K562 (cell line): ENCODE measurements around the gene METTL25B. TPM values are rescaled to one million over a fixed set of nuclear protein-coding genes. Genes with fewer than 3 reads are reported as not detected.

Source experiments
- CBX1 ChIP-seq: sonication (generic); IDR thresholded peaks from 2 replicates; pipeline ENCODE4 v1.6.1; 2016; ENCODE audit warnings: antibody characterized with exemption, low read depth, mild to moderate bottlenecking
- GTF2E2 ChIP-seq: fragments of 200-800 bp; sonication (Bioruptor generic); IDR thresholded peaks from 2 replicates; pipeline ENCODE4 v1.6.1; 2016; ENCODE audit warnings: missing genetic modification characterization, missing compliant biosample characterization
- MTA2 ChIP-seq: fragments of 450-650 bp; IDR thresholded peaks from 2 replicates; pipeline ENCODE4 v1.6.1; 2016; ENCODE audit warnings: low read depth
- NFATC3 ChIP-seq: fragments of 450-650 bp; IDR thresholded peaks from 2 replicates; pipeline ENCODE4 v1.6.1; 2017; ENCODE audit warnings: mild to moderate bottlenecking
- SMC3 ChIP-seq: conservative IDR thresholded peaks from 2 replicates; pipeline ENCODE4 v1.6.1; 2011; ENCODE audit warnings: low read depth, low read length, improper control_type of control experiment; ENCODE audit not compliant: insufficient read depth
- ZNF583 ChIP-seq: fragments of 250-450 bp; sonication (Bioruptor Pico); IDR thresholded peaks from 2 replicates; pipeline ENCODE4 v1.4.0; 2020
- polyA plus RNA-seq, 8 experiments: library from polyadenylated mRNA; depleted of rRNA in 4 of 8; stranded (reverse) in 5 of 8; unstranded in 3 of 8; fragments of >200 nt; fragmentation: Nextera tagmentation in 2 of 8; fragmentation: Illumina TruSeq in 1 of 8; extraction: Ambion mirVana in 2 of 8; extraction: Trizol in 1 of 8; gene quantifications; 2 replicates each; pipeline versions ENCODE4 v1.2.1 to v1.2.3, GENCODE V29; 2011 to 2014; ENCODE audit warnings: inconsistent platforms in 1 of 8, missing spikeins in 1 of 8
- total RNA-seq, 7 experiments: library from RNA; depleted of rRNA in 6 of 7; stranded (reverse); fragments of >200 nt in 6 of 7; fragmentation: Illumina TruSeq in 2 of 7; extraction: Trizol in 2 of 7; gene quantifications; 2 replicates each; pipeline versions ENCODE4 v1.2.1 to v1.2.3, GENCODE V29; 2011 to 2021; ENCODE audit warnings: low replicate concordance in 1 of 7
- TF ChIP-seq, protein P1 (sequence below): fragments of 450-650 bp; IDR thresholded peaks from 2 replicates; pipeline ENCODE4 v1.7.0; 2016; ENCODE audit warnings: borderline replicate concordance
- TF ChIP-seq, protein P2 (sequence below), 2 experiments: IDR thresholded peaks in 1 of 2; conservative IDR thresholded peaks in 1 of 2; 2 replicates each; pipeline ENCODE4 v1.6.1; 2016; ENCODE audit warnings: low read depth in 2 of 2, mild to moderate bottlenecking in 1 of 2, missing compliant biosample characterization in 1 of 2, missing genetic modification characterization in 1 of 2, moderate library complexity in 1 of 2
- TF ChIP-seq, protein P3 (sequence below): sonication (generic); formaldehyde crosslinking; IDR thresholded peaks from 2 replicates; pipeline ENCODE4 v1.8.1; 2023; ENCODE audit warnings: mild to moderate bottlenecking, missing genetic modification reagents
- TF ChIP-seq, protein P4 (sequence below): sonication (generic); formaldehyde crosslinking; IDR thresholded peaks from 2 replicates; pipeline ENCODE4 v1.8.0; 2022; ENCODE audit warnings: missing genetic modification reagents, mild to moderate bottlenecking, borderline replicate concordance
- TF ChIP-seq, protein P5 (sequence below): fragments of 250-450 bp; sonication (Bioruptor Pico); IDR thresholded peaks from 2 replicates; pipeline ENCODE4 v1.8.0; 2022; ENCODE audit warnings: moderate library complexity, mild to moderate bottlenecking, inconsistent platforms

METTL25B gene
- total and polyA plus RNA-seq, 9 of the 15 experiments (the other 6 are each of a cell fraction or from before 2014, with no cell fraction given) = 7.7 to 48.3 (median 33.1) TPM

DNA sequence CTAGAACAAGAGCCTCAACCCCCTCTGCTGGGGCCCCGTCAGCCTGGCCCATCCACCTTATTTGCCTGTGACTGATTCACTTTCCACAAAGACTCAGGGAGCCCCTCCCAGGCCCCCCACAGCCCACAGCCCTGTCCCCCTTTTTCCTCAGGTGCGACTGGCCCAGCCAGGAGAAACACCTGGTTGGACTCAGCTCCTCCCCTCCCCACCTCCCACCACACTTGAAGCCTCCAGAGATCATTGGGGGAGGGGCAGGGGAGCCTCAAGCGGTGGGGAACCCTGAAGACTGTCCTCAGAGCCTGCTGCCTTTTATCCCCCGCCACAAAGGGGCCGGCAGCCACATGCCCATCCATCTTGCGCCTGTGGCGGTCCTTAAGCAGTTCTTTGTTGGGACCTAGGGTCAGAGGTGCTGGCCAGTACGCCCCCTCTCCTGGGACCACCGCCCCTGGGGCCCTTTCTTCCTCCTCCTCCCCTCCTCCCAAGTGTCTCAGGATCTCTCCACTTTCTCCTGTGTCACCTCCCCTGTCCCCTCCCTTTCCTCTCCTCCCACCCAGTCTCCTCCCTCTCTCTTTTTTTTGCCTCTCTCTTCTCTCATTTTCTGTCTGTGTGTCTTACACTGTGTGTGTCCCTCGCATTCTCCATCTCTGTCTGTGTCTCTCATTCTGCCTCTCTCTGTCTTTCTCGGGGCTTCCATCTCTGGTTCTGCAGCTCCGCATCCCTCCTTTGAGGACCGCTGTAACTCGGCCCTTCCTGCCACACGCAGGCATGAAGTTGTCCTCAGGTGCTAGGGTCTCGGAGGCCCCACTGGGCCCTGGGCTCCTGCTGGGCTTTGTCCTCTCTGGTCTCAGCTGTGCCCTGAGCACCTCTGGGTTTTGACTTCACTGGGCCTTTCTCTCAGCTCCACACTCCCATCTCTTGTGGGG is 35.1 kb upstream of the METTL25B start (continued):
- TF ChIP-seq, protein P1, sequence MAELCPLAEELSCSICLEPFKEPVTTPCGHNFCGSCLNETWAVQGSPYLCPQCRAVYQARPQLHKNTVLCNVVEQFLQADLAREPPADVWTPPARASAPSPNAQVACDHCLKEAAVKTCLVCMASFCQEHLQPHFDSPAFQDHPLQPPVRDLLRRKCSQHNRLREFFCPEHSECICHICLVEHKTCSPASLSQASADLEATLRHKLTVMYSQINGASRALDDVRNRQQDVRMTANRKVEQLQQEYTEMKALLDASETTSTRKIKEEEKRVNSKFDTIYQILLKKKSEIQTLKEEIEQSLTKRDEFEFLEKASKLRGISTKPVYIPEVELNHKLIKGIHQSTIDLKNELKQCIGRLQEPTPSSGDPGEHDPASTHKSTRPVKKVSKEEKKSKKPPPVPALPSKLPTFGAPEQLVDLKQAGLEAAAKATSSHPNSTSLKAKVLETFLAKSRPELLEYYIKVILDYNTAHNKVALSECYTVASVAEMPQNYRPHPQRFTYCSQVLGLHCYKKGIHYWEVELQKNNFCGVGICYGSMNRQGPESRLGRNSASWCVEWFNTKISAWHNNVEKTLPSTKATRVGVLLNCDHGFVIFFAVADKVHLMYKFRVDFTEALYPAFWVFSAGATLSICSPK = peak; percentile 100
- no peak for TF ChIP-seq NFATC3
- TF ChIP-seq CBX1 = no peak
- TF ChIP-seq, protein P2, sequence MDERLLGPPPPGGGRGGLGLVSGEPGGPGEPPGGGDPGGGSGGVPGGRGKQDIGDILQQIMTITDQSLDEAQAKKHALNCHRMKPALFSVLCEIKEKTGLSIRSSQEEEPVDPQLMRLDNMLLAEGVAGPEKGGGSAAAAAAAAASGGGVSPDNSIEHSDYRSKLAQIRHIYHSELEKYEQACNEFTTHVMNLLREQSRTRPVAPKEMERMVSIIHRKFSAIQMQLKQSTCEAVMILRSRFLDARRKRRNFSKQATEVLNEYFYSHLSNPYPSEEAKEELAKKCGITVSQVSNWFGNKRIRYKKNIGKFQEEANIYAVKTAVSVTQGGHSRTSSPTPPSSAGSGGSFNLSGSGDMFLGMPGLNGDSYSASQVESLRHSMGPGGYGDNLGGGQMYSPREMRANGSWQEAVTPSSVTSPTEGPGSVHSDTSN (CRISPR knock-in tag; IDR thresholded peaks at IDR 0.05; ENCODE audit: low read depth) = no peak
- TF ChIP-seq, protein P2 (tag; conservative IDR thresholded peaks at IDR 0.05; ENCODE audit: low read depth) = no peak
- TF ChIP-seq, protein P3, sequence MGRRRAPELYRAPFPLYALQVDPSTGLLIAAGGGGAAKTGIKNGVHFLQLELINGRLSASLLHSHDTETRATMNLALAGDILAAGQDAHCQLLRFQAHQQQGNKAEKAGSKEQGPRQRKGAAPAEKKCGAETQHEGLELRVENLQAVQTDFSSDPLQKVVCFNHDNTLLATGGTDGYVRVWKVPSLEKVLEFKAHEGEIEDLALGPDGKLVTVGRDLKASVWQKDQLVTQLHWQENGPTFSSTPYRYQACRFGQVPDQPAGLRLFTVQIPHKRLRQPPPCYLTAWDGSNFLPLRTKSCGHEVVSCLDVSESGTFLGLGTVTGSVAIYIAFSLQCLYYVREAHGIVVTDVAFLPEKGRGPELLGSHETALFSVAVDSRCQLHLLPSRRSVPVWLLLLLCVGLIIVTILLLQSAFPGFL (CRISPR knock-in tag) = no peak
- TF ChIP-seq MTA2 = peak; percentile 54; the same call in 1 of the 2 replicates
- TF ChIP-seq GTF2E2 (tag) = no peak
- TF ChIP-seq, protein P4, sequence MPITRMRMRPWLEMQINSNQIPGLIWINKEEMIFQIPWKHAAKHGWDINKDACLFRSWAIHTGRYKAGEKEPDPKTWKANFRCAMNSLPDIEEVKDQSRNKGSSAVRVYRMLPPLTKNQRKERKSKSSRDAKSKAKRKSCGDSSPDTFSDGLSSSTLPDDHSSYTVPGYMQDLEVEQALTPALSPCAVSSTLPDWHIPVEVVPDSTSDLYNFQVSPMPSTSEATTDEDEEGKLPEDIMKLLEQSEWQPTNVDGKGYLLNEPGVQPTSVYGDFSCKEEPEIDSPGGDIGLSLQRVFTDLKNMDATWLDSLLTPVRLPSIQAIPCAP (CRISPR knock-in tag) = no peak
- no peak for TF ChIP-seq ZNF583
- TF ChIP-seq, protein P5, sequence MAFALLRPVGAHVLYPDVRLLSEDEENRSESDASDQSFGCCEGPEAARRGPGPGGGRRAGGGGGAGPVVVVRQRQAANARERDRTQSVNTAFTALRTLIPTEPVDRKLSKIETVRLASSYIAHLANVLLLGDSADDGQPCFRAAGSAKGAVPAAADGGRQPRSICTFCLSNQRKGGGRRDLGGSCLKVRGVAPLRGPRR (CRISPR knock-in tag) = no peak
- 0 out of 2 replicates have a peak, but pooled peaks have one; percentile 6 for TF ChIP-seq SMC3
